ENCODE data around the gene TMEM119.
"Not testable (repeated sequence)": the region's sequence is repeated elsewhere in the genome, so short reads cannot be mapped to it uniquely, and the experiment has no call there.

Gene TMEM119

GRCh38 chr12:108578813-108579212 lies 19.1 kb downstream of the TMEM119 start:
- no peak for DNase-seq (ENCODE audit: low read depth)
- TF ChIP-seq MAX (IDR thresholded peaks at IDR 0.05; ENCODE audit: low read depth, low read length) (no peak), MYC (IDR thresholded peaks at IDR 0.05; ENCODE audit: low read depth, low read length) (no peak), POLR2A (IDR thresholded peaks at IDR 0.05; ENCODE audit: extremely low read depth, insufficient read length) (no peak), CTCF (IDR thresholded peaks at IDR 0.05; ENCODE audit: low read depth, low read length) (no peak)
- H3K4me3 ChIP-seq (ENCODE audit: low read depth, low read length), result no peak overlapping the region

GRCh38 chr12:108578264-108578663 lies 19.6 kb downstream of the TMEM119 start:
- H3K4me3 ChIP-seq (ENCODE audit: low read depth, low read length), result no peak overlapping the region
- DNase-seq (ENCODE audit: low read depth), result no peak
- TF ChIP-seq MAX (IDR thresholded peaks at IDR 0.05; ENCODE audit: low read depth, low read length) (no peak), POLR2A (IDR thresholded peaks at IDR 0.05; ENCODE audit: extremely low read depth, insufficient read length) (no peak), MYC (IDR thresholded peaks at IDR 0.05; ENCODE audit: low read depth, low read length) (no peak), CTCF (IDR thresholded peaks at IDR 0.05; ENCODE audit: low read depth, low read length) (no peak)

GRCh38 chr12:108577458-108577857 lies 20.4 kb downstream of the TMEM119 start:
- TF ChIP-seq MYC (IDR thresholded peaks at IDR 0.05; ENCODE audit: low read depth, low read length) (no peak), CTCF (IDR thresholded peaks at IDR 0.05; ENCODE audit: low read depth, low read length) (no peak), POLR2A (IDR thresholded peaks at IDR 0.05; ENCODE audit: extremely low read depth, insufficient read length) (no peak), MAX (IDR thresholded peaks at IDR 0.05; ENCODE audit: low read depth, low read length) (no peak)
- DNase-seq (ENCODE audit: low read depth), result no peak
- H3K4me3 ChIP-seq (ENCODE audit: low read depth, low read length), result no peak overlapping the region

GRCh38 chr12:108576660-108577234 lies 21.1 kb downstream of the TMEM119 start:
- TF ChIP-seq CTCF (IDR thresholded peaks at IDR 0.05; ENCODE audit: low read depth, low read length) (no peak), POLR2A (IDR thresholded peaks at IDR 0.05; ENCODE audit: extremely low read depth, insufficient read length) (no peak), MYC (IDR thresholded peaks at IDR 0.05; ENCODE audit: low read depth, low read length) (no peak), MAX (IDR thresholded peaks at IDR 0.05; ENCODE audit: low read depth, low read length) (no peak)
- no peak for DNase-seq (ENCODE audit: low read depth)
- no peak overlapping the region for H3K4me3 ChIP-seq (ENCODE audit: low read depth, low read length)

- TF ChIP-seq MYC (IDR thresholded peaks at IDR 0.05; ENCODE audit: low read depth, low read length), result no peak
- TF ChIP-seq POLR2A (IDR thresholded peaks at IDR 0.05; ENCODE audit: extremely low read depth, insufficient read length), result no peak
- no peak for TF ChIP-seq MAX (IDR thresholded peaks at IDR 0.05; ENCODE audit: low read depth, low read length)
- TF ChIP-seq CTCF (IDR thresholded peaks at IDR 0.05; ENCODE audit: low read depth, low read length), result no peak
- no peak overlapping the region for H3K4me3 ChIP-seq (ENCODE audit: low read depth, low read length)
- DNase-seq (ENCODE audit: low read depth), result no peak
These were observed 22.5 kb downstream of the TMEM119 start for GRCh38 chr12:108575199-108575912.

- DNase-seq (ENCODE audit: low read depth); H3K4me3 ChIP-seq (ENCODE audit: low read depth, low read length): not testable (repeated sequence)
These were observed 23.6 kb downstream of the TMEM119 start for GRCh38 chr12:108574276-108574675.

Data from NB4 (cell line).